HCT116 (cell line): Measurements from ENCODE around the gene VMO1. TPM values are rescaled to one million over a fixed set of nuclear protein-coding genes. Genes with fewer than 3 reads are reported as not detected.

ENCODE experiments used
- ATAC-seq: fragments of 200-7000 bp; cut with Tn5 transposase; 2 replicates; pipeline ENCODE4 v1.9.1; 2020; ENCODE audit warnings: mild to moderate bottlenecking, moderate library complexity
- BruUV-seq: library from RNA; stranded (reverse); fragments of 400-500 nt; replicated peaks from 2 replicates; lab custom pipeline; 2021; lab: Mats Ljungman, UMichigan
- CTCF ChIA-PET: fragments of 300-600 bp; sonication (Branson Sonifier 250); formaldehyde crosslinking; loops from one replicate; lab custom pipeline; 2021; ENCODE audit warnings: antibody characterized with exemption; lab: Charles Lee
- POLR2A ChIA-PET: fragments of 300-600, 350-600 bp; sonication (Branson Sonifier 250); formaldehyde crosslinking; loops from one replicate; lab custom pipeline; 2021; ENCODE audit warnings: antibody characterized with exemption; lab: Charles Lee
- RAD21 ChIA-PET, 2 experiments: fragments of 300-600 bp; sonication (Branson Sonifier 250); formaldehyde crosslinking; loops; one replicate each; lab custom pipeline; 2023; ENCODE audit warnings: low total read pairs in 2 of 2; ENCODE audit not compliant: uncharacterized antibody in 2 of 2, unreplicated experiment in 2 of 2, low non-redundant PET in 1 of 2; lab: Charles Lee
- DNase-seq: peaks from one replicate; pipeline ENCODE4 v3.0.0-alpha.2; 2010; ENCODE audit warnings: low read depth, low spot score
- H2AFZ ChIP-seq: fragments of 200-600 bp; shearing (Covaris generic), sonication (generic); 2 replicates; pipeline ENCODE4 v1.6.1; 2017; ENCODE audit warnings: low read depth, mixed run types, mixed read lengths, antibody characterized with exemption, low read length; ENCODE audit not compliant: poor library complexity, severe bottlenecking
- H3K27ac ChIP-seq: 2 replicates; pipeline ENCODE4 v1.5.1; 2012; ENCODE audit warnings: low read depth, low read length
- H3K27me3 ChIP-seq: fragments of 200-600 bp; sonication (generic); 2 replicates; pipeline ENCODE4 v1.6.1; 2016; ENCODE audit warnings: mixed run types, low read length, mixed read lengths; ENCODE audit not compliant: insufficient read depth
- H3K36me3 ChIP-seq, 2 experiments: fragments of 200-500 bp in 1 of 2; fragments of 200-600 bp in 1 of 2; sonication (Bioruptor generic) in 1 of 2; sonication (generic) in 1 of 2; 2 replicates each; pipeline versions ENCODE4 v1.5.1 to v1.6.1; 2014 to 2016; ENCODE audit warnings: low read length in 2 of 2, inconsistent platforms in 1 of 2, mixed read lengths in 1 of 2, mixed run types in 1 of 2; ENCODE audit not compliant: insufficient read depth in 2 of 2, control insufficient read depth in 1 of 2
- H3K4me1 ChIP-seq, 2 experiments: fragments of 200-600 bp in 1 of 2; sonication (generic) in 1 of 2; 2 replicates each; pipeline versions ENCODE4 v1.5.1 to v1.6.1; 2012 to 2017; ENCODE audit warnings: low read length in 2 of 2, inconsistent platforms in 1 of 2, mild to moderate bottlenecking in 1 of 2, mixed read lengths in 1 of 2, mixed run types in 1 of 2, moderate library complexity in 1 of 2; ENCODE audit not compliant: insufficient read depth in 2 of 2, control insufficient read depth in 1 of 2
- H3K4me2 ChIP-seq: fragments of 200-600 bp; sonication (generic); 2 replicates; pipeline ENCODE4 v1.6.1; 2017; ENCODE audit warnings: mixed run types, low read length, mixed read lengths
- H3K4me3 ChIP-seq, 2 experiments: fragments of 200-600 bp in 1 of 2; sonication (generic) in 1 of 2; replicated peaks in 1 of 2; 2 replicates each; pipeline ENCODE4 v1.5.1; 2011 to 2016; ENCODE audit warnings: low read length in 2 of 2, control low read depth in 1 of 2, low read depth in 1 of 2, mild to moderate bottlenecking in 1 of 2, mixed read lengths in 1 of 2, mixed run types in 1 of 2
- H3K79me2 ChIP-seq: fragments of 200-600 bp; sonication (generic); 2 replicates; pipeline ENCODE4 v1.6.1; 2017; ENCODE audit warnings: mild to moderate bottlenecking, mixed run types, low read length, moderate library complexity, mixed read lengths; ENCODE audit not compliant: insufficient read depth
- H3K9ac ChIP-seq: fragments of 200-600 bp; sonication (generic); 2 replicates; pipeline ENCODE4 v1.6.1; 2016; ENCODE audit warnings: low read length, mixed read lengths
- H3K9me2 ChIP-seq: fragments of 200-600 bp; sonication (generic), shearing (Covaris generic); 2 replicates; pipeline ENCODE4 v1.6.1; 2017; ENCODE audit warnings: mixed run types, mild to moderate bottlenecking, moderate library complexity; ENCODE audit not compliant: insufficient read depth
- H3K9me3 ChIP-seq, 2 experiments: fragments of 200-500 bp in 1 of 2; fragments of 200-600 bp in 1 of 2; sonication (Bioruptor generic) in 1 of 2; sonication (generic) in 1 of 2; 2 replicates each; pipeline ENCODE4 v1.6.1; 2014 to 2017; ENCODE audit warnings: low read length in 2 of 2, mixed read lengths in 2 of 2, inconsistent platforms in 1 of 2, low read depth in 1 of 2, mild to moderate bottlenecking in 1 of 2, mixed run types in 1 of 2, moderate library complexity in 1 of 2; ENCODE audit not compliant: control insufficient read depth in 1 of 2, insufficient read depth in 1 of 2
- H4K20me1 ChIP-seq: fragments of 200-600 bp; sonication (generic), shearing (Covaris generic); 2 replicates; pipeline ENCODE4 v1.6.1; 2017; ENCODE audit warnings: mixed run types, mild to moderate bottlenecking, moderate library complexity; ENCODE audit not compliant: insufficient read depth
- ATF3 ChIP-seq: IDR thresholded peaks from 2 replicates; pipeline ENCODE4 v1.6.1; 2012
- EZH2 ChIP-seq: fragments of 200-600 bp; sonication (generic); IDR thresholded peaks from 2 replicates; pipeline ENCODE4 v1.6.1; 2017; ENCODE audit warnings: antibody characterized with exemption, mixed run types
- EZH2phosphoT487 ChIP-seq: fragments of 200-600 bp; IDR thresholded peaks from 2 replicates; pipeline ENCODE4 v1.6.1; 2018; ENCODE audit warnings: antibody characterized with exemption, borderline replicate concordance
- POLR2A ChIP-seq: IDR thresholded peaks from 2 replicates; pipeline ENCODE4 v1.7.0; 2011; ENCODE audit warnings: borderline replicate concordance; ENCODE audit not compliant: insufficient read depth, insufficient read length; ENCODE audit errors: extremely low read depth
- RAD21 ChIP-seq: IDR thresholded peaks from 2 replicates; pipeline ENCODE4 v1.6.1; 2012; ENCODE audit warnings: low read depth, mild to moderate bottlenecking
- REST ChIP-seq: IDR thresholded peaks from 2 replicates; pipeline ENCODE4 v1.6.1; 2012; ENCODE audit warnings: low read depth
- SP1 ChIP-seq: IDR thresholded peaks from 2 replicates; pipeline ENCODE4 v1.6.1; 2012; ENCODE audit warnings: low read depth
- SRF ChIP-seq: IDR thresholded peaks from 2 replicates; pipeline ENCODE4 v1.6.1; 2012; ENCODE audit warnings: low read depth
- TCF7L2 ChIP-seq: IDR thresholded peaks from 2 replicates; pipeline ENCODE4 v1.7.0; 2011; ENCODE audit warnings: borderline replicate concordance, inconsistent platforms; ENCODE audit not compliant: insufficient read depth, insufficient read length; ENCODE audit errors: extremely low read depth
- ZNF274 ChIP-seq: fragments of 200-500 bp; sonication (Bioruptor generic); IDR thresholded peaks from 2 replicates; pipeline ENCODE4 v1.6.1; 2014; ENCODE audit warnings: mild to moderate bottlenecking, low read depth, low read length, inconsistent platforms
- intact Hi-C: fragments of 100-400 bp; cut with micrococcal nuclease; formaldehyde crosslinking; loops from 2 replicates; pipeline ENCODE4 v1.10.0; 2022
- total RNA-seq: library from RNA; stranded (reverse); gene quantifications from one replicate; pipeline ENCODE4 v1.2.1, GENCODE V29; 2021; ENCODE audit not compliant: unreplicated experiment

VMO1 gene
- total RNA-seq, 1 experiment from 2014 or later: 0.76 TPM

GRCh38 chr17:4785311-4786105 lies 656 bp downstream of the VMO1 start:
- RAD21 ChIA-PET: no interaction called here
- CTCF ChIA-PET: no interaction called here
- Histone ChIP-seq H4K20me1 (no peaks in the 10 kb centered on the region), H3K4me3 (no peak overlapping the region), H3K4me2 (no peak overlapping the region), H3K9me3 (no peaks in the 10 kb centered on the region), H3K27me3 (no peaks in the 10 kb centered on the region), H3K9ac (no peak overlapping the region), H3K27ac (no peak overlapping the region)
- ATAC-seq (no peak), DNase-seq (no peak)
- intact Hi-C loops: no loop called here
- no peak for TF ChIP-seq REST
- no peak for TF ChIP-seq ZNF274
- TF ChIP-seq, all 23 proteins: peak for 0
- Histone ChIP-seq H3K4me1 (peaks cover 19 to 32% of the 10 kb centered on the region in 2 experiments), H3K36me3 (no peaks in the 10 kb centered on the region), H3K9me2 (no peaks in the 10 kb centered on the region), H3K79me2 (peaks cover 8% of the 10 kb centered on the region; the same call in 1 of the 2 replicates), H2AFZ (no peak overlapping the region)
- POLR2A ChIA-PET: no interaction called here
- no TSS peak for BruUV-seq

DNA sequence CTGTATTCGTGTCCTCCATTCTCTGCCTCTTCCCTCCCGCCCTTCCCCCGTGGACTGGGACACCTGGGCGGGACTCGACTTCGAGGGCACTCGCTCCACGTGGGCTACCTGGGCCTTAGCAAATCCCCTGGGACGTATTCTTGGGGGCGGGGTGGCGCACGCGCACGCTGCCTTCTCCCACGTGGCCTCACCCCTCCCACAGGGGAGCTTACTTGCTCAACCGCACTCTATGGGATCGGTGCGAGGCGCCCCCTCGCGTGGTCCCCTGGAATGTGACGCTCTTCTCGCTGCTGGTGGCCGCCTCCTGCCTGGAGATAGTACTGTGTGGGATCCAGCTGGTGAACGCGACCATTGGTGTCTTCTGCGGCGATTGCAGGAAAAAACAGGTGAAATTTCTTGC lies 3.5 kb downstream of the VMO1 start:
- ChIA-PET RAD21 (no interaction called here), CTCF (no interaction called here), POLR2A (no interaction called here)
- H4K20me1 ChIP-seq: no peaks in the 10 kb centered on the region
- intact Hi-C loops: no loop called here
- H3K4me1 ChIP-seq: peaks cover 4% of the 10 kb centered on the region in 2 experiments; a peak in 3 of 4 replicates
- H3K27ac ChIP-seq: no peak overlapping the region
- DNase-seq (no peak), ATAC-seq (no peak)
- H3K9me3 ChIP-seq: no peaks in the 10 kb centered on the region
- H3K4me2 ChIP-seq: no peak overlapping the region
- no peak overlapping the region for H3K4me3 ChIP-seq
- H3K27me3 ChIP-seq: no peaks in the 10 kb centered on the region
- no peak overlapping the region for H2AFZ ChIP-seq
- no peaks in the 10 kb centered on the region for H3K36me3 ChIP-seq
- H3K9me2 ChIP-seq: no peaks in the 10 kb centered on the region
- H3K9ac ChIP-seq: no peak overlapping the region
- no peaks in the 10 kb centered on the region for H3K79me2 ChIP-seq
- BruUV-seq: no TSS peak
- TF ChIP-seq EZH2 (no peak), TCF7L2 (no peak), POLR2A (no peak), SP1 (no peak), EZH2phosphoT487 (no peak), SRF (no peak), ZNF274 (no peak), RAD21 (no peak), REST (no peak), ATF3 (no peak)
